Neutrophil (primary cell): Measurements from ENCODE around the gene HIVEP1.

Experiments used
- H3K27ac ChIP-seq: fragments of 200-600 bp; sonication (generic); 2 replicates; pipeline ENCODE4 v1.5.1; 2016; ENCODE audit warnings: mild to moderate bottlenecking, moderate library complexity
- H3K27me3 ChIP-seq: fragments of 200-600 bp; sonication (generic); 2 replicates; pipeline ENCODE4 v1.6.0; 2016; ENCODE audit warnings: mild to moderate bottlenecking
- H3K36me3 ChIP-seq: fragments of 200-600 bp; sonication (generic); 2 replicates; pipeline ENCODE4 v1.5.1; 2017
- H3K4me1 ChIP-seq, 2 experiments: fragments of 200-600 bp in 1 of 2; sonication (generic) in 1 of 2; 1 replicate in 1 of 2; 2 replicates in 1 of 2; pipeline versions ENCODE4 v1.5.1 to v1.6.1; 2013 to 2016; ENCODE audit warnings: low read depth in 1 of 2, low read length in 1 of 2, mild to moderate bottlenecking in 1 of 2, moderate library complexity in 1 of 2; ENCODE audit not compliant: control insufficient read depth in 1 of 2, insufficient read depth in 1 of 2
- H3K4me3 ChIP-seq, 2 experiments: fragments of 200-600 bp in 1 of 2; sonication (generic) in 1 of 2; 1 replicate in 1 of 2; 2 replicates in 1 of 2; pipeline ENCODE4 v1.5.1; 2013 to 2016; ENCODE audit warnings: low read depth in 1 of 2, low read length in 1 of 2, mild to moderate bottlenecking in 1 of 2, moderate library complexity in 1 of 2
- H3K9me3 ChIP-seq: fragments of 200-600 bp; sonication (generic); 2 replicates; pipeline ENCODE4 v1.5.1; 2016
- CTCF ChIP-seq: fragments of 200-600 bp; sonication (generic); IDR thresholded peaks from 2 replicates; pipeline ENCODE4 v1.5.1; 2016; ENCODE audit warnings: antibody characterized with exemption

Gene HIVEP1

DNA sequence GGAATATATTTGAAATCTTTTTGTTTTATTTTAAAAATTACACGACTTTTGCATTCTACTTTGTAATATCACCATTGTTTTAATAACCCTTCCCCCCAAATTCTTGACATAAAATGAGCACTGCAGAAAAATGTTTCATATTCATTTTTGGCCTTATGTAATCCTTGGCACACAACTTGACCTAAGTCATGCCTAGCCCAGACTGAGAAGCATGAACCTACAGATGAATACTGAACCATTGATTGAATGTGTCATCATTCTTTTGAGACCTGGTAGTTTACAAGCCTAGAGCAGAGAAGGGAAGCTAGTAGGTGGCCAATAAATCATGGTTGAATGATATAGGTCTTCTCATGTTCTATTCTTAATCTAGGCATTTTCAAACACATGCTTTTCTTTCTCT, 188.6 kb downstream of the HIVEP1 start:
- H3K27me3 ChIP-seq: no peaks in the 10 kb centered on the region
- TF ChIP-seq CTCF: no peak
- no peaks in the 10 kb centered on the region for H3K36me3 ChIP-seq
- H3K4me3 ChIP-seq: no peak overlapping the region
- H3K27ac ChIP-seq: no peak overlapping the region
- peaks cover 4 to 5% of the 10 kb centered on the region in 2 experiments for H3K4me1 ChIP-seq
- H3K9me3 ChIP-seq: no peaks in the 10 kb centered on the region

- H3K9me3 ChIP-seq: no peaks in the 10 kb centered on the region
- no peaks in the 10 kb centered on the region for H3K27me3 ChIP-seq
- H3K4me3 ChIP-seq: no peak overlapping the region
- no peak overlapping the region for H3K27ac ChIP-seq
- H3K4me1 ChIP-seq: peaks cover 16 to 24% of the 10 kb centered on the region in 2 experiments
- no peak for TF ChIP-seq CTCF
- no peaks in the 10 kb centered on the region for H3K36me3 ChIP-seq
Measured at GRCh38 chr6:12203001-12203400, 190.9 kb downstream of the HIVEP1 start.

- Histone ChIP-seq H3K36me3 (no peaks in the 10 kb centered on the region), H3K4me3 (peak overlapping the region; percentile 14 to 25), H3K27ac (peak overlapping the region; percentile 92), H3K9me3 (no peaks in the 10 kb centered on the region), H3K4me1 (peaks cover 29 to 41% of the 10 kb centered on the region in 2 experiments), H3K27me3 (no peaks in the 10 kb centered on the region)
- peak; percentile 50 for TF ChIP-seq CTCF
Measured at GRCh38 chr6:12208190-12208589, 196.1 kb downstream of the HIVEP1 start.

GRCh38 chr6:12208673-12209072, 196.6 kb downstream of the HIVEP1 start:
- Histone ChIP-seq H3K4me3 (peak overlapping the region; percentile 14 to 25), H3K27ac (peak overlapping the region; percentile 92), H3K27me3 (no peaks in the 10 kb centered on the region), H3K4me1 (peaks cover 29 to 41% of the 10 kb centered on the region in 2 experiments), H3K9me3 (no peaks in the 10 kb centered on the region), H3K36me3 (no peaks in the 10 kb centered on the region)
- no peak for TF ChIP-seq CTCF
